ENCODE results near the gene CRIP2. TPM values are rescaled to one million over a fixed set of nuclear protein-coding genes. Genes with fewer than 3 reads are reported as not detected.

Gene CRIP2
- total and polyA plus RNA-seq, 2 of the 8 experiments (the other 6 are each of a cell fraction or from before 2014, with no cell fraction given) = 4.2 to 13.5 TPM

GRCh38 chr14:105464501-105464900 lies 10.1 kb upstream of the CRIP2 start:
- Histone ChIP-seq H3K36me3 (ENCODE audit: control insufficient read depth in 2 of 4, insufficient read depth in 4 of 4, low read length in 3 of 4) (peaks cover 14 to 84% (median 41%) of the 10 kb centered on the region in 4 experiments; a peak in 7 of 8 replicates), H3K9me3 (ENCODE audit: insufficient read depth in 2 of 2, low read depth in 1 of 2, low read length in 1 of 2) (no peaks in the 10 kb centered on the region), H3K27me3 (replicated peaks in 1 of 4; ENCODE audit: control insufficient read depth in 3 of 4, extremely low read depth in 1 of 4, insufficient read depth in 3 of 4, low read length in 3 of 4) (no peaks in the 10 kb centered on the region), H3K79me2 (ENCODE audit: control insufficient read depth in 1 of 2, insufficient read depth in 2 of 2, low read length in 2 of 2) (no peaks in the 10 kb centered on the region; a peak in 1 of 4 replicates), H3K14ac (ENCODE audit: insufficient read length) (no peak overlapping the region), H2BK12ac (ENCODE audit: low read depth, low read length) (no peak overlapping the region), H4K5ac (ENCODE audit: insufficient read length, low read depth, low read length) (no peak overlapping the region), H3K4me1 (replicated peaks in 1 of 4; ENCODE audit: control insufficient read depth in 3 of 4, insufficient read depth in 4 of 4, low read length in 3 of 4) (peaks cover 0 to 8% (median 1%) of the 10 kb centered on the region in 4 experiments; a peak in 3 of 7 replicates), H4K20me1 (replicated peaks in 1 of 2; ENCODE audit: control insufficient read depth in 1 of 2, insufficient read depth in 2 of 2, low read length in 2 of 2) (peaks cover 11 to 32% of the 10 kb centered on the region in 2 experiments), H3K4me3 (ENCODE audit: extremely low read depth in 1 of 4, insufficient read depth in 2 of 4, low read depth in 3 of 4, low read length in 4 of 4) (no peak overlapping the region), H3K4ac (replicated peaks; ENCODE audit: insufficient read length, low read depth, low read length) (no peak overlapping the region), H2BK120ac (replicated peaks; ENCODE audit: low read depth, low read length) (no peak overlapping the region), H2BK5ac (ENCODE audit: low read depth, low read length) (no peak overlapping the region), H2BK15ac (ENCODE audit: low read length) (no peak overlapping the region), H4K8ac (ENCODE audit: extremely low read depth, insufficient read depth, low read length) (no peak overlapping the region; the same call in 1 of the 2 replicates), H3K4me2 (ENCODE audit: insufficient read depth in 1 of 2, low read depth in 2 of 2, low read length in 2 of 2) (no peak overlapping the region), H3K9ac (replicated peaks in 1 of 4; ENCODE audit: extremely low read depth in 1 of 4, low read depth in 3 of 4, low read length in 3 of 4) (no peak overlapping the region), H3K27ac (ENCODE audit: low read depth, low read length) (no peak overlapping the region), H3K23ac (ENCODE audit: insufficient read length) (no peak overlapping the region), H2AK5ac (ENCODE audit: low read depth, low read length) (no peak overlapping the region), H2BK20ac (ENCODE audit: low read length) (no peak overlapping the region), H3K56ac (replicated peaks; ENCODE audit: insufficient read length, low read depth, low read length) (no peak overlapping the region), H3K23me2 (ENCODE audit: low read depth, low read length) (no peaks in the 10 kb centered on the region), H2AFZ (ENCODE audit: low read length) (no peak overlapping the region), H3K18ac (ENCODE audit: extremely low read depth, low read length) (no peak overlapping the region), H3K79me1 (ENCODE audit: low read depth, low read length) (no peaks in the 10 kb centered on the region), H4K91ac (replicated peaks; ENCODE audit: insufficient read length, low read length) (no peak overlapping the region)
- POLR2A ChIA-PET (ENCODE audit: partially characterized antibody) = no interaction called here
- FAIRE-seq (no peak), DNase-seq (ENCODE audit: low read depth in 1 of 2, low spot score in 2 of 2) (no peak)
- CTCF ChIA-PET (ENCODE audit: partially characterized antibody) = interaction anchor here (0.6 to 1.9 kb wide), 5 partner anchors 16 to 159 kb away, joined by 3 to 5 read pairs (median 5); no protein-coding TSS in a partner anchor
- no peak for TF ChIP-seq SIX5 (IDR thresholded peaks at IDR 0.05; ENCODE audit: low read depth, low read length)
- TF ChIP-seq EGR1 (IDR thresholded peaks at IDR 0.05; ENCODE audit: borderline replicate concordance, low read depth, low read length) = no peak
- TF ChIP-seq POU5F1 (IDR thresholded peaks at IDR 0.05; ENCODE audit: low read depth, low read length) = no peak
- TF ChIP-seq RNF2 (IDR thresholded peaks at IDR 0.05; ENCODE audit: borderline replicate concordance, low read depth, low read length, missing control alignments, poor library complexity, severe bottlenecking) = no peak
- TF ChIP-seq JUND (IDR thresholded peaks at IDR 0.05; ENCODE audit: low read length) = no peak
- TF ChIP-seq E2F6 (IDR thresholded peaks at IDR 0.05) = no peak
- TF ChIP-seq JUN (IDR thresholded peaks at IDR 0.05; ENCODE audit: low read depth, low read length) = no peak
- no peak for TF ChIP-seq KDM1A (IDR thresholded peaks at IDR 0.05; ENCODE audit: borderline replicate concordance, low read length)
- no peak for TF ChIP-seq TAF7 (optimal IDR thresholded peaks at IDR 0.05; ENCODE audit: borderline replicate concordance, low read depth, low read length)
- 88% methylated on average over 33 of the region's 33 CpGs; no CpG with 5 or more reads in 1 of the 2 experiments for WGBS, 2 experiments (ENCODE audit: extremely low coverage in 1 of 2, insufficient coverage in 1 of 2, insufficient read length in 1 of 2, insufficient replicate concordance in 2 of 2, low coverage in 1 of 2, low lambda C conversion rate in 2 of 2, missing lambda C conversion rate in 1 of 2)
